Neural cell (in vitro differentiated cells): ENCODE results near the gene ABI3BP. TPM values are rescaled to one million over a fixed set of nuclear protein-coding genes. Genes with fewer than 3 reads are reported as not detected.

Source experiments
- H2AFZ ChIP-seq: fragments of 200-600, 300-800 bp; sonication (generic), shearing (Covaris generic); 2 replicates; pipeline ENCODE4 v1.6.0; 2014; ENCODE audit warnings: low read depth, mild to moderate bottlenecking, antibody characterized with exemption, low read length, moderate library complexity
- H3F3A ChIP-seq: fragments of 200-600 bp; shearing (Covaris generic); 2 replicates; pipeline ENCODE4 v1.6.1; 2016; ENCODE audit warnings: mild to moderate bottlenecking, moderate library complexity, mixed read lengths, antibody characterized with exemption, low read length; ENCODE audit not compliant: insufficient read depth, poor library complexity, severe bottlenecking
- H3K27ac ChIP-seq: fragments of 200-600, 300-800 bp; sonication (generic), shearing (Covaris generic); 2 replicates; pipeline ENCODE4 v1.5.1; 2014; ENCODE audit warnings: mild to moderate bottlenecking, low read length, moderate library complexity
- H3K27me3 ChIP-seq: fragments of 300-800, 200-600 bp; sonication (generic), shearing (Covaris generic); 2 replicates; pipeline ENCODE4 v1.6.0; 2014; ENCODE audit warnings: mild to moderate bottlenecking, low read depth, low read length, moderate library complexity; ENCODE audit not compliant: insufficient read depth
- H3K36me3 ChIP-seq: fragments of 300-800, 200-600 bp; sonication (generic), shearing (Covaris generic); 2 replicates; pipeline ENCODE4 v1.5.1; 2014; ENCODE audit warnings: mild to moderate bottlenecking, antibody characterized with exemption, low read length, moderate library complexity; ENCODE audit not compliant: insufficient read depth
- H3K4me2 ChIP-seq: fragments of 300-800, 200-600 bp; sonication (generic), shearing (Covaris generic); 2 replicates; pipeline ENCODE4 v1.6.0; 2014; ENCODE audit warnings: mild to moderate bottlenecking, low read length
- H3K4me3 ChIP-seq: fragments of 300-800, 200-600 bp; sonication (generic), shearing (Covaris generic); 2 replicates; pipeline ENCODE4 v1.5.1; 2014; ENCODE audit warnings: mild to moderate bottlenecking, low read length, moderate library complexity
- H3K79me2 ChIP-seq: fragments of 200-600 bp; shearing (Covaris generic); replicated peaks from 2 replicates; pipeline ENCODE4 v1.6.0; 2014; ENCODE audit warnings: mild to moderate bottlenecking, low read length, moderate library complexity; ENCODE audit not compliant: insufficient read depth
- H3K9ac ChIP-seq: fragments of 300-800, 200-600 bp; sonication (generic), shearing (Covaris generic); 2 replicates; pipeline ENCODE4 v1.6.1; 2016; ENCODE audit warnings: mild to moderate bottlenecking, low read length, mixed read lengths
- H3K9me2 ChIP-seq: fragments of 200-600 bp; shearing (Covaris generic); 2 replicates; pipeline ENCODE4 v1.6.1; 2016; ENCODE audit warnings: mild to moderate bottlenecking, low read length, mixed read lengths; ENCODE audit not compliant: insufficient read depth
- H3K9me3 ChIP-seq: fragments of 200-600, 300-800 bp; sonication (generic), shearing (Covaris generic); 2 replicates; pipeline ENCODE4 v1.6.1; 2016; ENCODE audit warnings: mild to moderate bottlenecking, mixed run types, low read length, moderate library complexity, mixed read lengths
- H4K20me1 ChIP-seq: fragments of 200-600 bp; shearing (Covaris generic); 2 replicates; pipeline ENCODE4 v1.6.1; 2016; ENCODE audit warnings: mild to moderate bottlenecking, mixed run types; ENCODE audit not compliant: insufficient read depth
- CTCF ChIP-seq: fragments of 450-650 bp; IDR thresholded peaks from 2 replicates; pipeline ENCODE4 v1.5.1; 2014; ENCODE audit warnings: antibody characterized with exemption, mild to moderate bottlenecking, moderate library complexity; ENCODE audit not compliant: poor library complexity, severe bottlenecking
- EP300 ChIP-seq: fragments of 450-650 bp; conservative IDR thresholded peaks from 2 replicates; pipeline ENCODE4 v1.6.1; 2014; ENCODE audit warnings: antibody characterized with exemption, mild to moderate bottlenecking, moderate library complexity; ENCODE audit not compliant: poor library complexity, severe bottlenecking
- EZH2 ChIP-seq: fragments of 200-600, 300-800 bp; shearing (Covaris generic), sonication (generic); IDR thresholded peaks from 2 replicates; pipeline ENCODE4 v1.6.1; 2014; ENCODE audit warnings: antibody characterized with exemption, low read length, borderline replicate concordance, mild to moderate bottlenecking; ENCODE audit not compliant: insufficient read depth, poor library complexity, severe bottlenecking
- MXI1 ChIP-seq: fragments of 450-650 bp; conservative IDR thresholded peaks from 2 replicates; pipeline ENCODE4 v1.6.1; 2014; ENCODE audit warnings: antibody characterized with exemption, mild to moderate bottlenecking; ENCODE audit not compliant: poor library complexity, severe bottlenecking
- POLR2AphosphoS5 ChIP-seq: IDR thresholded peaks from 2 replicates; pipeline ENCODE4 v1.6.1; 2012
- RAD21 ChIP-seq: fragments of 450-650 bp; conservative IDR thresholded peaks from 2 replicates; pipeline ENCODE4 v1.6.1; 2014; ENCODE audit warnings: antibody characterized with exemption, mild to moderate bottlenecking, moderate library complexity
- SMC3 ChIP-seq: fragments of 450-650 bp; conservative IDR thresholded peaks from 2 replicates; pipeline ENCODE4 v1.6.1; 2014; ENCODE audit warnings: antibody characterized with exemption, mild to moderate bottlenecking, moderate library complexity; ENCODE audit not compliant: poor library complexity
- TAF1 ChIP-seq: IDR thresholded peaks from 2 replicates; pipeline ENCODE4 v1.6.1; 2012; ENCODE audit warnings: low read depth
- polyA plus RNA-seq: library from polyadenylated mRNA; depleted of rRNA; stranded (reverse); fragments of >200 nt; gene quantifications from 2 replicates; pipeline ENCODE4 v1.2.3, GENCODE V29; 2014

Gene ABI3BP
- polyA plus RNA-seq, 1 donor from 2014 or later, result not detected

GRCh38 chr3:100782348-100782747, 210.9 kb downstream of the ABI3BP start:
- Histone ChIP-seq H3K4me3 (no peak overlapping the region), H4K20me1 (no peaks in the 10 kb centered on the region), H2AFZ (no peak overlapping the region), H3K27ac (no peak overlapping the region), H3F3A (no peaks in the 10 kb centered on the region), H3K36me3 (no peaks in the 10 kb centered on the region), H3K9me3 (no peaks in the 10 kb centered on the region), H3K4me2 (no peak overlapping the region), H3K79me2 (no peaks in the 10 kb centered on the region), H3K27me3 (no peaks in the 10 kb centered on the region), H3K9me2 (no peaks in the 10 kb centered on the region), H3K9ac (no peak overlapping the region)
- TF ChIP-seq EP300 (no peak), TAF1 (no peak), CTCF (no peak), EZH2 (no peak)

- no peaks in the 10 kb centered on the region for H3K9me3 ChIP-seq
- H3K27ac ChIP-seq, result no peak overlapping the region
- no peak overlapping the region for H2AFZ ChIP-seq
- H3K36me3 ChIP-seq, result no peaks in the 10 kb centered on the region
- H3K4me3 ChIP-seq, result no peak overlapping the region
- no peaks in the 10 kb centered on the region for H3F3A ChIP-seq
- no peaks in the 10 kb centered on the region for H3K79me2 ChIP-seq
- H3K9ac ChIP-seq, result no peak overlapping the region
- no peaks in the 10 kb centered on the region for H3K9me2 ChIP-seq
- H3K27me3 ChIP-seq, result no peaks in the 10 kb centered on the region
- TF ChIP-seq POLR2AphosphoS5 (no peak), CTCF (no peak), EZH2 (no peak), EP300 (no peak), MXI1 (no peak), RAD21 (no peak)
- H4K20me1 ChIP-seq, result no peaks in the 10 kb centered on the region
- H3K4me2 ChIP-seq, result no peak overlapping the region
Observed at GRCh38 chr3:100781301-100781700, 211.9 kb downstream of the ABI3BP start.

- Histone ChIP-seq H3F3A (no peaks in the 10 kb centered on the region), H3K27me3 (no peaks in the 10 kb centered on the region), H3K27ac (no peak overlapping the region), H3K79me2 (no peaks in the 10 kb centered on the region), H3K4me2 (no peak overlapping the region), H3K4me3 (no peak overlapping the region), H3K9me2 (no peaks in the 10 kb centered on the region), H3K36me3 (no peaks in the 10 kb centered on the region), H2AFZ (no peak overlapping the region), H4K20me1 (no peaks in the 10 kb centered on the region), H3K9ac (no peak overlapping the region), H3K9me3 (no peaks in the 10 kb centered on the region)
- no peak for TF ChIP-seq RAD21
- no peak for TF ChIP-seq EZH2
- TF ChIP-seq MXI1, result no peak
- no peak for TF ChIP-seq EP300
- TF ChIP-seq POLR2AphosphoS5, result no peak
- TF ChIP-seq TAF1, result no peak
- TF ChIP-seq SMC3, result no peak
Observed at GRCh38 chr3:100780071-100780622, 213.1 kb downstream of the ABI3BP start.
